IMR-90 (cell line): ENCODE measurements around the gene ADAM12. TPM values are rescaled to one million over a fixed set of nuclear protein-coding genes. Genes with fewer than 3 reads are reported as not detected.

Experiments used
- ATAC-seq: fragments of 200-7000 bp; cut with Tn5 transposase; 2 replicates; pipeline ENCODE4 v1.9.1; 2020; ENCODE audit warnings: low read depth, mild to moderate bottlenecking, moderate library complexity
- BruUV-seq: library from RNA; stranded (reverse); fragments of 400-500 nt; replicated peaks from 2 replicates; lab custom pipeline; 2021; lab: Mats Ljungman, UMichigan
- CTCF ChIA-PET: fragments of 300-600 bp; formaldehyde crosslinking; extraction: SDS; loops from one replicate; lab custom pipeline; 2021; ENCODE audit warnings: antibody characterized with exemption; lab: Yijun Ruan, JAX
- POLR2A ChIA-PET: fragments of 300-600 bp; sonication (Branson Sonifier 250); formaldehyde crosslinking; loops from one replicate; lab custom pipeline; 2022; ENCODE audit warnings: antibody characterized with exemption; ENCODE audit not compliant: unreplicated experiment; lab: Charles Lee
- DNase-seq: peaks from one replicate; pipeline ENCODE4 v3.0.0; 2013
- H2AFZ ChIP-seq: replicated peaks from 2 replicates; pipeline ENCODE3; 2013; ENCODE audit warnings: low read length, mild to moderate bottlenecking; ENCODE audit not compliant: poor library complexity
- H2AK5ac ChIP-seq: 2 replicates; pipeline ENCODE4 v1.6.1; 2013; ENCODE audit warnings: low read depth, low read length, inconsistent platforms
- H2AK9ac ChIP-seq: replicated peaks from 2 replicates; pipeline ENCODE3; 2013; ENCODE audit warnings: mild to moderate bottlenecking, low read depth, low read length, moderate library complexity; ENCODE audit not compliant: poor library complexity
- H2BK120ac ChIP-seq: 2 replicates; pipeline ENCODE4 v1.6.1; 2013; ENCODE audit warnings: low read depth, low read length, inconsistent platforms
- H2BK15ac ChIP-seq: 3 replicates; pipeline ENCODE4 v1.6.1; 2013; ENCODE audit warnings: low read depth, low read length, inconsistent platforms
- H2BK20ac ChIP-seq: 2 replicates; pipeline ENCODE4 v1.6.1; 2013; ENCODE audit warnings: low read depth, mild to moderate bottlenecking, inconsistent platforms, low read length, moderate library complexity
- H2BK5ac ChIP-seq: 2 replicates; pipeline ENCODE4 v1.6.1; 2013; ENCODE audit warnings: mild to moderate bottlenecking, low read depth, low read length, inconsistent platforms; ENCODE audit not compliant: poor library complexity, severe bottlenecking
- H3K14ac ChIP-seq: replicated peaks from 2 replicates; pipeline ENCODE4 v1.6.1; 2013; ENCODE audit warnings: low read depth, low read length, inconsistent platforms
- H3K18ac ChIP-seq: 2 replicates; pipeline ENCODE4 v1.6.1; 2013; ENCODE audit warnings: low read depth, low read length, control low read depth
- H3K23ac ChIP-seq: 2 replicates; pipeline ENCODE4 v1.6.1; 2013; ENCODE audit warnings: low read depth, low read length, inconsistent platforms
- H3K27ac ChIP-seq: 2 replicates; pipeline ENCODE4 v1.5.1; 2013; ENCODE audit warnings: mild to moderate bottlenecking, control low read depth, low read length; ENCODE audit not compliant: insufficient read depth
- H3K27me3 ChIP-seq: 2 replicates; pipeline ENCODE4 v1.6.1; 2013; ENCODE audit warnings: low read length; ENCODE audit not compliant: control insufficient read depth, insufficient read depth
- H3K36me3 ChIP-seq: 2 replicates; pipeline ENCODE4 v1.6.1; 2013; ENCODE audit warnings: low read length, mixed read lengths; ENCODE audit not compliant: control insufficient read depth, insufficient read depth
- H3K4ac ChIP-seq: 2 replicates; pipeline ENCODE4 v1.6.1; 2013; ENCODE audit warnings: low read depth, low read length, inconsistent platforms
- H3K4me1 ChIP-seq: 2 replicates; pipeline ENCODE4 v1.6.1; 2013; ENCODE audit warnings: low read length, mixed read lengths; ENCODE audit not compliant: control insufficient read depth, insufficient read depth
- H3K4me2 ChIP-seq: 2 replicates; pipeline ENCODE4 v1.6.1; 2013; ENCODE audit warnings: low read depth, mild to moderate bottlenecking, control low read depth, low read length, moderate library complexity
- H3K4me3 ChIP-seq: 2 replicates; pipeline ENCODE4 v1.5.1; 2013; ENCODE audit warnings: low read depth, mild to moderate bottlenecking, control low read depth, low read length, moderate library complexity; ENCODE audit not compliant: insufficient read depth
- H3K56ac ChIP-seq: 2 replicates; pipeline ENCODE4 v1.6.1; 2013; ENCODE audit warnings: low read length, inconsistent platforms; ENCODE audit not compliant: insufficient read depth; ENCODE audit errors: extremely low read depth
- H3K79me1 ChIP-seq, 2 experiments: 2 replicates each; pipeline ENCODE4 v1.6.1; 2013; ENCODE audit warnings: low read length in 2 of 2, inconsistent platforms in 1 of 2, low read depth in 1 of 2
- H3K9ac ChIP-seq: 2 replicates; pipeline ENCODE4 v1.6.1; 2013; ENCODE audit warnings: low read depth, low read length, control low read depth
- H3K9me1 ChIP-seq: 2 replicates; pipeline ENCODE4 v1.6.1; 2013; ENCODE audit warnings: low read length, inconsistent platforms; ENCODE audit not compliant: insufficient read depth
- H3K9me3 ChIP-seq: 2 replicates; pipeline ENCODE4 v1.6.1; 2013; ENCODE audit warnings: low read length; ENCODE audit not compliant: control insufficient read depth, insufficient read depth
- H4K20me1 ChIP-seq: 2 replicates; pipeline ENCODE4 v1.6.1; 2013; ENCODE audit warnings: low read length, inconsistent platforms; ENCODE audit not compliant: insufficient read depth
- H4K5ac ChIP-seq: 2 replicates; pipeline ENCODE4 v1.6.1; 2013; ENCODE audit warnings: mild to moderate bottlenecking, low read depth, low read length, control low read depth
- H4K8ac ChIP-seq, 2 experiments: 2 replicates each; pipeline ENCODE4 v1.6.1; 2013; ENCODE audit warnings: low read depth in 2 of 2, low read length in 2 of 2, control low read depth in 1 of 2, inconsistent platforms in 1 of 2
- H4K91ac ChIP-seq: 2 replicates; pipeline ENCODE4 v1.6.1; 2013; ENCODE audit warnings: low read depth, low read length, inconsistent platforms; ENCODE audit not compliant: insufficient read depth
- MAZ ChIP-seq: IDR thresholded peaks from 2 replicates; pipeline ENCODE4 v1.6.1; 2012; ENCODE audit warnings: low read depth, mild to moderate bottlenecking, low read length, improper control_type of control experiment, moderate library complexity, borderline replicate concordance
- RAD21 ChIP-seq: IDR thresholded peaks from 2 replicates; pipeline ENCODE4 v1.6.1; 2012; ENCODE audit warnings: low read length, improper control_type of control experiment
- RFX5 ChIP-seq: IDR thresholded peaks from 2 replicates; pipeline ENCODE4 v1.8.0; 2012; ENCODE audit warnings: low read depth, mild to moderate bottlenecking, low read length, moderate library complexity
- WGBS, 2 experiments: methylation state at CpG; one replicate each; pipeline versions ENCODE4 v1.1.5 to v1.1.7; 2013; ENCODE audit warnings: missing lambda C conversion rate in 2 of 2; ENCODE audit not compliant: insufficient read length in 1 of 2; ENCODE audit errors: extremely low coverage in 2 of 2; 5-methylcytosine and 5-hydroxymethylcytosine counted together
- dilution Hi-C: fragments of 300-500 bp; cut with HindIII; formaldehyde crosslinking; loops from one replicate; pipeline ENCODE4 v1.14.3; 2018; ENCODE audit warnings: low sequenced_read_pairs; ENCODE audit not compliant: unreplicated experiment
- in situ Hi-C: fragments of 300-500 bp; cut with MboI; formaldehyde crosslinking; loops from 3 replicates; pipeline ENCODE4 v1.14.3; 2019; ENCODE audit warnings: low sequenced_read_pairs, inconsistent platforms, mixed read lengths
- intact Hi-C: fragments of 100-400 bp; cut with micrococcal nuclease; formaldehyde crosslinking; loops from 2 replicates; pipeline ENCODE4 v1.10.0; 2022
- polyA plus RNA-seq, 3 experiments: library from polyadenylated mRNA; depleted of rRNA; stranded (reverse); fragments of >200 nt; gene quantifications; 2 replicates each; pipeline ENCODE4 v1.2.3, GENCODE V29; 2012; ENCODE audit warnings: low replicate concordance in 1 of 3
- total RNA-seq: library from RNA; depleted of rRNA; stranded (reverse); fragments of >200 nt; gene quantifications from 2 replicates; pipeline ENCODE4 v1.2.3, GENCODE V29; 2012
- TF ChIP-seq, protein P1 (sequence below): fragments of 150-350 bp; IDR thresholded peaks from 2 replicates; pipeline ENCODE4 v1.6.1; 2016; ENCODE audit warnings: low read depth, mild to moderate bottlenecking, low read length, moderate library complexity, borderline replicate concordance
- TF ChIP-seq, protein P2 (sequence below): conservative IDR thresholded peaks from 2 replicates; pipeline ENCODE4 v1.5.1; 2012; ENCODE audit warnings: mild to moderate bottlenecking, low read depth, low read length, improper control_type of control experiment

The ADAM12 gene
- total and polyA plus RNA-seq, 2 of the 4 experiments (the other 2 are of a cell fraction): 9.6 to 10.2 TPM

DNA sequence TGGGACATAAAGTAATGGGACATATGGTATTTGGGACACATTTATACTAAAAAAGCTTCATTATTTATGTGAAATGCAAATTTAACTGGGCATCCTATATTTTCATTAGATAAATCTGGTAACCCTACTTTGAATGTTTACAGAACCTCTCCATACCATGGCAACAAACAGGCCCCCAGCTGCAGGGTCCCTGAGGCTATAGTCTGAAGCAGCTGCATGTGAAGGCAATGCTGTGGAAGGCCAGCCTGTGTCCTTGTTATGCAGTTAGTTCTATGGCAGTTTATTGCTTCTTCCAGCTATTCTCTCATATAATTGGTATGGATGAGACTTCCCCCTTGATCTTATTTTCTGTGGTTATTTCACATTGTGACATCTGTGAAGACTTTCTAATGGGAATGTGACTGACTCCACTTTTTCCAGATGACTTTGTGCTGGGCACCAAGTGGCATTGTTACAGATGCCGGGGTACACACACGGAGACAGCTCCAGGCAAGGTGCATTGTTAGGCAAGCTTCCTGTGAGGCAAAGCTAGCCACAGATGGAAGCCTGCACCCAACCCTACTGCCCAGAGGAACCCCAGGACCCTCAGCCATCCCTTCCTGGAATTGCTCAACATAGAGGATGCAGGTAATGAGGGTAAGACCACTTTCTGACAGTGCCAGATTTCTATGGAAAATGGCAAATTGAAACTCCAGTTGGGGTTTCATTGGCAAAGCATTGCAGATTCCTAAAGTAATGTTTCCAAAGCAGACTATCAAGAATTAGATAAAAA lies 49.5 kb upstream of the ADAM12 start:
- Histone ChIP-seq H3K56ac (no peak overlapping the region), H4K20me1 (no peaks in the 10 kb centered on the region), H3K9me1 (no peaks in the 10 kb centered on the region), H2BK15ac (no peak overlapping the region), H3K4me1 (no peaks in the 10 kb centered on the region), H4K8ac (no peak overlapping the region), H3K14ac (no peak overlapping the region), H3K4me2 (no peak overlapping the region), H3K36me3 (no peaks in the 10 kb centered on the region), H3K79me1 (no peaks in the 10 kb centered on the region), H2AFZ (no peak overlapping the region), H4K5ac (no peak overlapping the region), H2AK9ac (no peak overlapping the region), H3K18ac (no peak overlapping the region), H3K4me3 (no peak overlapping the region), H3K23ac (no peak overlapping the region), H2BK120ac (no peak overlapping the region), H3K27ac (no peak overlapping the region), H3K9ac (no peak overlapping the region), H4K91ac (no peak overlapping the region), H3K9me3 (peaks cover 2% of the 10 kb centered on the region; the same call in 1 of the 2 replicates), H3K4ac (no peak overlapping the region), H2BK5ac (no peak overlapping the region), H3K27me3 (peaks cover 11% of the 10 kb centered on the region), H2AK5ac (no peak overlapping the region), H2BK20ac (no peak overlapping the region)
- TF ChIP-seq RAD21 (no peak), RFX5 (no peak), MAZ (no peak)
- TF ChIP-seq, protein P1, sequence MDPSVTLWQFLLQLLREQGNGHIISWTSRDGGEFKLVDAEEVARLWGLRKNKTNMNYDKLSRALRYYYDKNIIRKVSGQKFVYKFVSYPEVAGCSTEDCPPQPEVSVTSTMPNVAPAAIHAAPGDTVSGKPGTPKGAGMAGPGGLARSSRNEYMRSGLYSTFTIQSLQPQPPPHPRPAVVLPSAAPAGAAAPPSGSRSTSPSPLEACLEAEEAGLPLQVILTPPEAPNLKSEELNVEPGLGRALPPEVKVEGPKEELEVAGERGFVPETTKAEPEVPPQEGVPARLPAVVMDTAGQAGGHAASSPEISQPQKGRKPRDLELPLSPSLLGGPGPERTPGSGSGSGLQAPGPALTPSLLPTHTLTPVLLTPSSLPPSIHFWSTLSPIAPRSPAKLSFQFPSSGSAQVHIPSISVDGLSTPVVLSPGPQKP: no peak
- TF ChIP-seq, protein P2, sequence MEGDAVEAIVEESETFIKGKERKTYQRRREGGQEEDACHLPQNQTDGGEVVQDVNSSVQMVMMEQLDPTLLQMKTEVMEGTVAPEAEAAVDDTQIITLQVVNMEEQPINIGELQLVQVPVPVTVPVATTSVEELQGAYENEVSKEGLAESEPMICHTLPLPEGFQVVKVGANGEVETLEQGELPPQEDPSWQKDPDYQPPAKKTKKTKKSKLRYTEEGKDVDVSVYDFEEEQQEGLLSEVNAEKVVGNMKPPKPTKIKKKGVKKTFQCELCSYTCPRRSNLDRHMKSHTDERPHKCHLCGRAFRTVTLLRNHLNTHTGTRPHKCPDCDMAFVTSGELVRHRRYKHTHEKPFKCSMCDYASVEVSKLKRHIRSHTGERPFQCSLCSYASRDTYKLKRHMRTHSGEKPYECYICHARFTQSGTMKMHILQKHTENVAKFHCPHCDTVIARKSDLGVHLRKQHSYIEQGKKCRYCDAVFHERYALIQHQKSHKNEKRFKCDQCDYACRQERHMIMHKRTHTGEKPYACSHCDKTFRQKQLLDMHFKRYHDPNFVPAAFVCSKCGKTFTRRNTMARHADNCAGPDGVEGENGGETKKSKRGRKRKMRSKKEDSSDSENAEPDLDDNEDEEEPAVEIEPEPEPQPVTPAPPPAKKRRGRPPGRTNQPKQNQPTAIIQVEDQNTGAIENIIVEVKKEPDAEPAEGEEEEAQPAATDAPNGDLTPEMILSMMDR: no peak
- no peak for ATAC-seq
- WGBS, 2 experiments: no CpG with 5 or more reads among the region's 2 CpGs
- in situ Hi-C loops: no loop called here
- DNase-seq: no peak
- ChIA-PET CTCF (interaction anchor here (0.6 kb wide), 1 partner anchor 461 kb away, joined by 3 read pairs; no protein-coding TSS in a partner anchor), POLR2A (no interaction called here)
- intact Hi-C loops: no loop called here
- no TSS peak for BruUV-seq
- dilution Hi-C loops: no loop called here
